Osteocyte (in vitro differentiated cells): ENCODE measurements around the gene TMEM144. TPM values are rescaled to one million over a fixed set of nuclear protein-coding genes. Genes with fewer than 3 reads are reported as not detected.

Experiments
- DNase-seq: peaks from one replicate; pipeline ENCODE4 v3.0.0; 2021; ENCODE audit warnings: mixed read lengths; ENCODE audit not compliant: unreplicated experiment; ENCODE audit errors: extremely low spot score
- H3K27ac Mint-ChIP-seq: one replicate; pipeline ENCODE4 v1.8.0; 2021; ENCODE audit warnings: mild to moderate bottlenecking, mixed read lengths; ENCODE audit not compliant: unreplicated experiment
- H3K27me3 Mint-ChIP-seq: one replicate; pipeline ENCODE4 v1.8.0; 2021; ENCODE audit warnings: mixed read lengths; ENCODE audit not compliant: unreplicated experiment
- H3K36me3 Mint-ChIP-seq: one replicate; pipeline ENCODE4 v1.8.0; 2021; ENCODE audit warnings: mixed read lengths; ENCODE audit not compliant: unreplicated experiment
- H3K4me1 Mint-ChIP-seq: one replicate; pipeline ENCODE4 v1.8.0; 2021; ENCODE audit warnings: mixed read lengths; ENCODE audit not compliant: unreplicated experiment
- H3K4me3 Mint-ChIP-seq: one replicate; pipeline ENCODE4 v1.8.0; 2021; ENCODE audit warnings: mild to moderate bottlenecking, moderate library complexity, mixed read lengths; ENCODE audit not compliant: unreplicated experiment
- H3K9me3 Mint-ChIP-seq: one replicate; pipeline ENCODE4 v1.8.0; 2021; ENCODE audit warnings: mixed read lengths; ENCODE audit not compliant: unreplicated experiment
- total RNA-seq: library from RNA; stranded (reverse); gene quantifications from 2 replicates; pipeline ENCODE4 v1.2.1, GENCODE V29; 2021
- TF ChIP-seq, protein P1 (sequence below): fragments of 200-600 bp; sonication (generic); IDR thresholded peaks from 2 replicates; pipeline ENCODE4 v1.5.0; 2021; ENCODE audit warnings: antibody characterized with exemption, mild to moderate bottlenecking, moderate library complexity

TMEM144 gene
- total RNA-seq, 1 donor from 2014 or later, result 1.7 TPM

DNA sequence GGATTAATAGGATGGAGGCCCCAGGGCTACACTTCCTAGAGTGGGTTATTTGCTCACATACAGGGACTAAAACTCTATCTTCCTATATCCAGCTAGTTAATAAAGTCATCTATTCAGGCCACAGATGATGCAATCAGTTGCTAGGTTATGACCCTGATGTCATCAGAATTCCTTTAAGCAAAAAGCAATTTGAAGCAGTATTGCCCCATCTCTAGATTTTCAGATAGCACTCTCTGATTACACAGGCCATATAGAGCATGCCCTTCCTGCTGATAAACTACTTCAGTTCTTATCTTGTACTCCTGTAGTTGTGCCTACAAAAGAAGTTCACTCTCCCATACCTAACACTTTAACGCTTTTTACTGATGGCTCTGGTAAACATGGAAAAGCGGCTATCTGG is 84.8 kb downstream of the TMEM144 start:
- TF ChIP-seq, protein P1, sequence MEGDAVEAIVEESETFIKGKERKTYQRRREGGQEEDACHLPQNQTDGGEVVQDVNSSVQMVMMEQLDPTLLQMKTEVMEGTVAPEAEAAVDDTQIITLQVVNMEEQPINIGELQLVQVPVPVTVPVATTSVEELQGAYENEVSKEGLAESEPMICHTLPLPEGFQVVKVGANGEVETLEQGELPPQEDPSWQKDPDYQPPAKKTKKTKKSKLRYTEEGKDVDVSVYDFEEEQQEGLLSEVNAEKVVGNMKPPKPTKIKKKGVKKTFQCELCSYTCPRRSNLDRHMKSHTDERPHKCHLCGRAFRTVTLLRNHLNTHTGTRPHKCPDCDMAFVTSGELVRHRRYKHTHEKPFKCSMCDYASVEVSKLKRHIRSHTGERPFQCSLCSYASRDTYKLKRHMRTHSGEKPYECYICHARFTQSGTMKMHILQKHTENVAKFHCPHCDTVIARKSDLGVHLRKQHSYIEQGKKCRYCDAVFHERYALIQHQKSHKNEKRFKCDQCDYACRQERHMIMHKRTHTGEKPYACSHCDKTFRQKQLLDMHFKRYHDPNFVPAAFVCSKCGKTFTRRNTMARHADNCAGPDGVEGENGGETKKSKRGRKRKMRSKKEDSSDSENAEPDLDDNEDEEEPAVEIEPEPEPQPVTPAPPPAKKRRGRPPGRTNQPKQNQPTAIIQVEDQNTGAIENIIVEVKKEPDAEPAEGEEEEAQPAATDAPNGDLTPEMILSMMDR, result no peak
- no peaks in the 10 kb centered on the region for H3K4me1 Mint-ChIP-seq
- no peak overlapping the region for H3K4me3 Mint-ChIP-seq
- H3K27me3 Mint-ChIP-seq, result no peaks in the 10 kb centered on the region
- peaks cover 2% of the 10 kb centered on the region for H3K36me3 Mint-ChIP-seq
- no peak overlapping the region for H3K27ac Mint-ChIP-seq
- no peak for DNase-seq
- peaks cover 3% of the 10 kb centered on the region for H3K9me3 Mint-ChIP-seq

DNA sequence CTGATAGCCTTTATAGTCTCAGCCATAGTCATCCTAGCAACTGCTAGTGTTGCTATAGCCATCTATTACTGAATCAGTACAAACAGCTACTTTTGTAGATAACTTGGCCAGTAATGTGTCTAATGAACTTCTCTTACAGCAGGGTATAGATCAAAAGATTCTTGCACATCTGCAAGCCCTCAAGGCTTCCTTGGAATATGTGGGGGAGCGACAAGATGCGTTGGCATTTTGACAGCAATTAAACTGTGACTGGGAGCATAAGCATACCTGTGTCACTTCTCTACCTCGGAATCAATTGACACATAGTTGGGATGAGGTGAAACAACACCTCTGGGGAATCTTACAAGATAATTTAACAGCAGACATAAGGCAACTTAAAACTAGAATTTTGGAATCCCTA is 87.6 kb downstream of the TMEM144 start:
- H3K4me3 Mint-ChIP-seq, result no peak overlapping the region
- no peak overlapping the region for H3K27ac Mint-ChIP-seq
- H3K9me3 Mint-ChIP-seq, result peaks cover 3% of the 10 kb centered on the region
- peaks cover 11% of the 10 kb centered on the region for H3K4me1 Mint-ChIP-seq
- H3K36me3 Mint-ChIP-seq, result no peaks in the 10 kb centered on the region
- no peak for DNase-seq
- TF ChIP-seq, protein P1, result no peak
- no peaks in the 10 kb centered on the region for H3K27me3 Mint-ChIP-seq

DNA sequence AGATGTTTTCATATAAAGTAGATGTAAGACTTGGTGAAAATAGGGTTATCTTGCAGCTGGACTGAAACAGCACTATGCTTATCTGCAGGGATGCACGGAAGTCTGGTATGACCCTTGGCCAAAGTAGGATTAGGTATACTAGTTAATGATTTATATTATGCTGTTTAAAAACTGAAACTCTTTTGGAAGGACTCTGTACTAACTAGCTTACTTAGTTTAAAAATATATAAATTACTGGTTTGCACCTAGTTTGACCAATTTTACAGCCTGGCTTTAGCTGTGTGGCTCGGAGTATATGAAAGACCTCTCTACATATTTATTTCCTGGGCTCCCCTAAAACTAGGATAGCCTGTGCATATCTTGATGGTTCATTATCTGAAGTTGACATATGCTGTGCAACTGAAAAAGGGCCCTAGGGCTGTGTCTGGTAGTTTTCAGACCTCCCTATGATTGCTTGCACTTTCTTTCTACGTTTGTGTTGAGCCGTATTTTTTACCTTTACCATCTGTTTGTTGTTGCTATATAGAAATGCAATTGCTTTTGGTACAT is 89.2 kb downstream of the TMEM144 start:
- no peaks in the 10 kb centered on the region for H3K36me3 Mint-ChIP-seq
- H3K9me3 Mint-ChIP-seq, result peaks cover 3% of the 10 kb centered on the region
- no peaks in the 10 kb centered on the region for H3K27me3 Mint-ChIP-seq
- TF ChIP-seq, protein P1, result no peak
- DNase-seq, result no peak
- H3K27ac Mint-ChIP-seq, result no peak overlapping the region
- no peak overlapping the region for H3K4me3 Mint-ChIP-seq
- H3K4me1 Mint-ChIP-seq, result peaks cover 11% of the 10 kb centered on the region

DNA sequence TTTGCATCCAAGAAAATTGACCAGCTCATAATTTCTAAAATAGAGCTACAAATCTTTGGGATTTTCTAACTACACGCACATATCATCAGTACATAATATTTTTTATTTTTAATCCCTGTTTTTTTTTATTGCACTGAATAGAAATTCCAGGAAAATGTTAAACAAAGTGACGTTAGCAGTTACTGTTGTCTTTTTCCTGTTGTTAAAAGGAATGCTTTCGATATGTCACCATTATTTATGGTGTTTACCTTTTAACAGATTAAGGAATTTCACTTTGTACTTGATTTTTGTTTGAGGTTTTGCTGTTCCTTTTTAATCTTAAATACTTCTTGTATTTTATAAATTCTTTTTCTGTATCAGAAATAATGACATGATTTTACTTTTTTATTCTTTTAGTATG is 89.7 kb downstream of the TMEM144 start:
- H3K4me1 Mint-ChIP-seq, result peaks cover 11% of the 10 kb centered on the region

DNA sequence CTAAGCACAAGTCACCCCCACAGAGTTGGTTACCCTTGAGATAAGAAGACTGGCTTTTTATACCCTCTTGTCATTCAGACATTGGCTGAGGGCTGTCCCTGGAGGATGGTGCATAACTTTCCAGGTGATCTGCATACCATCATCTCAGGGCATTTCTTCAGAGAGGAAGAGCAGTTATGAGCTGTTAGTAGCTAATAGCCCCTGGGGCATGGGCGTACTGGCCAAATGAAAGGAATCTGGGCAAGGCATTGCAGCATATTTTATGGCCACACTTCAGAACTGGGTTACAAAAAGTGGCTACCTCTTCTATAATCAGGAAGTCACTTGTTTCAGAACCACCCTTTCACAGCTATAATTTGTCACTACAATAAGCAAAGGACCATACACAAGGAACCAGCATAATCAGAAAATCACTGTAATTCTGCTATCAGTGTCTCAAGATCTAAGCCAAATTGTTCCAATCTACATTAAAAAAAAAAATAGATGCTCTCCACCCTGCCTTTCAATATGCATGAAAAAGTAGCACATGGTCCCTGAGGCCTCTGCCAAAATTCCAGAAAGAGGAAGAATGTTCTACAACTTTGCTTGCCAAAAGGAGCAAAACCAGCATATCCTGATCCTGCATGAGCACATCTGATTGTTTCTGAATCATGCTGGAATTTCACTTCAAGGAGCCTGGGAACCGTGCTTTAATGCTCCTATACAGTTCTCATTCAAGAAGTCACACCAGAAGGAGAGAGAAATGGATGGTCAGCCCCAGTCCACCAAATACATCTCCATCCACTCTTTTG is 92.0 kb downstream of the TMEM144 start:
- no peak for DNase-seq
- Mint-ChIP-seq H3K36me3 (no peaks in the 10 kb centered on the region), H3K27me3 (no peaks in the 10 kb centered on the region), H3K4me3 (no peak overlapping the region), H3K9me3 (no peaks in the 10 kb centered on the region), H3K4me1 (peaks cover 11% of the 10 kb centered on the region), H3K27ac (no peak overlapping the region)
- TF ChIP-seq, protein P1, result no peak

More for the DNA sequence above, 89.7 kb downstream of the TMEM144 start:
- Mint-ChIP-seq H3K27me3 (no peaks in the 10 kb centered on the region), H3K36me3 (no peaks in the 10 kb centered on the region), H3K9me3 (no peaks in the 10 kb centered on the region), H3K27ac (no peak overlapping the region), H3K4me3 (no peak overlapping the region)
- TF ChIP-seq, protein P1, result no peak
- no peak for DNase-seq
